HEK293T (cell line): ENCODE results near the gene TLNRD1.

Experiments used
- CTCF ChIA-PET: fragments of 350-600 bp; formaldehyde crosslinking; extraction: SDS; loops from one replicate; lab custom pipeline; 2021; ENCODE audit warnings: antibody characterized with exemption, inconsistent platforms; lab: Yijun Ruan, JAX
- POLR2A ChIA-PET: fragments of 350-600 bp; formaldehyde crosslinking; extraction: SDS; loops from one replicate; lab custom pipeline; 2020; ENCODE audit warnings: antibody characterized with exemption, inconsistent platforms; lab: Yijun Ruan, JAX
- DNase-seq: peaks from one replicate; pipeline ENCODE4 v3.0.0; 2012; ENCODE audit warnings: mixed read lengths; ENCODE audit errors: extremely low spot score
- ARNT ChIP-seq: fragments of 450-650 bp; IDR thresholded peaks from 2 replicates; pipeline ENCODE4 v1.6.1; 2017; ENCODE audit warnings: mild to moderate bottlenecking
- BHLHE40 ChIP-seq: fragments of 450-650 bp; IDR thresholded peaks from 2 replicates; pipeline ENCODE4 v1.6.1; 2016; ENCODE audit warnings: mild to moderate bottlenecking, moderate library complexity, borderline replicate concordance
- CTBP1 ChIP-seq: fragments of 450-650 bp; IDR thresholded peaks from 2 replicates; pipeline ENCODE4 v1.6.1; 2016; ENCODE audit warnings: borderline replicate concordance
- ELF4 ChIP-seq: fragments of 450-650 bp; IDR thresholded peaks from 2 replicates; pipeline ENCODE4 v1.6.1; 2017; ENCODE audit warnings: antibody characterized with exemption
- FOXA1 ChIP-seq: fragments of 450-650 bp; IDR thresholded peaks from 2 replicates; pipeline ENCODE4 v1.6.1; 2016; ENCODE audit warnings: mild to moderate bottlenecking
- FOXK2 ChIP-seq: fragments of 450-650 bp; IDR thresholded peaks from 2 replicates; pipeline ENCODE4 v1.6.1; 2016; ENCODE audit warnings: mild to moderate bottlenecking
- FOXM1 ChIP-seq: fragments of 450-650 bp; IDR thresholded peaks from 2 replicates; pipeline ENCODE4 v1.6.1; 2017; ENCODE audit warnings: mild to moderate bottlenecking, borderline replicate concordance
- HDGF ChIP-seq: fragments of 450-650 bp; IDR thresholded peaks from 2 replicates; pipeline ENCODE4 v1.6.1; 2017; ENCODE audit warnings: antibody characterized with exemption, borderline replicate concordance
- L3MBTL2 ChIP-seq: fragments of 450-650 bp; conservative IDR thresholded peaks from 2 replicates; pipeline ENCODE4 v1.6.1; 2016; ENCODE audit warnings: mild to moderate bottlenecking
- LEF1 ChIP-seq: fragments of 450-650 bp; IDR thresholded peaks from 2 replicates; pipeline ENCODE4 v1.6.1; 2017; ENCODE audit warnings: mild to moderate bottlenecking, borderline replicate concordance
- NFRKB ChIP-seq: fragments of 450-650 bp; IDR thresholded peaks from 2 replicates; pipeline ENCODE4 v1.6.1; 2016; ENCODE audit warnings: mild to moderate bottlenecking, moderate library complexity
- PKNOX1 ChIP-seq: fragments of 450-650 bp; IDR thresholded peaks from 2 replicates; pipeline ENCODE4 v1.6.1; 2016
- SP1 ChIP-seq: fragments of 450-650 bp; IDR thresholded peaks from 2 replicates; pipeline ENCODE4 v1.6.1; 2017
- SUZ12 ChIP-seq: fragments of 450-650 bp; IDR thresholded peaks from 2 replicates; pipeline ENCODE4 v1.6.1; 2016; ENCODE audit warnings: mild to moderate bottlenecking
- TARDBP ChIP-seq: fragments of 450-650 bp; IDR thresholded peaks from 2 replicates; pipeline ENCODE4 v1.6.1; 2016
- ZNF384 ChIP-seq: fragments of 450-650 bp; IDR thresholded peaks from 2 replicates; pipeline ENCODE4 v1.6.1; 2016

Gene TLNRD1

GRCh38 chr15:81011593-81011992 is 10.9 kb downstream of the TLNRD1 start:
- ChIA-PET CTCF (no interaction called here), POLR2A (no interaction called here)
- no peak for DNase-seq
- TF ChIP-seq L3MBTL2 (no peak), NFRKB (no peak), TARDBP (no peak), ARNT (no peak), PKNOX1 (no peak), FOXM1 (no peak), FOXA1 (no peak), SUZ12 (no peak), BHLHE40 (no peak), FOXK2 (no peak), HDGF (no peak), ZNF384 (no peak), CTBP1 (no peak), SP1 (no peak), ELF4 (no peak)

- ChIA-PET POLR2A (interaction anchor here (1.0 to 1.1 kb wide), 2 partner anchors 11 to 25 kb away, joined by 3 to 6 read pairs; partner anchors contain the start of gene TLNRD1), CTCF (no interaction called here)
- no peak for TF ChIP-seq PKNOX1
- TF ChIP-seq BHLHE40, result no peak
- no peak for TF ChIP-seq HDGF
- TF ChIP-seq ELF4, result no peak
- TF ChIP-seq L3MBTL2, result no peak
- no peak for TF ChIP-seq TARDBP
- no peak for TF ChIP-seq SUZ12
- TF ChIP-seq NFRKB, result no peak
- no peak for DNase-seq
Observed at GRCh38 chr15:81012588-81012987, 11.9 kb downstream of the TLNRD1 start.

- no peak for DNase-seq
- ChIA-PET CTCF (no interaction called here), POLR2A (interaction anchor here (1.0 to 1.1 kb wide), 2 partner anchors 12 to 26 kb away, joined by 3 to 6 read pairs; partner anchors contain the start of gene TLNRD1)
- TF ChIP-seq FOXM1, result no peak
- no peak for TF ChIP-seq L3MBTL2
- no peak for TF ChIP-seq HDGF
- no peak for TF ChIP-seq SUZ12
- TF ChIP-seq CTBP1, result no peak
- no peak for TF ChIP-seq BHLHE40
- no peak for TF ChIP-seq LEF1
- no peak for TF ChIP-seq ARNT
- no peak for TF ChIP-seq TARDBP
Observed at GRCh38 chr15:81013396-81013929, 12.7 kb downstream of the TLNRD1 start.

GRCh38 chr15:81014446-81015093 is 13.8 kb downstream of the TLNRD1 start:
- POLR2A ChIA-PET, result no interaction called here
- DNase-seq, result no peak
- TF ChIP-seq FOXM1 (no peak), ZNF384 (no peak), ELF4 (no peak), ARNT (no peak), PKNOX1 (no peak), FOXK2 (no peak), SP1 (no peak), CTBP1 (no peak), BHLHE40 (no peak), L3MBTL2 (no peak), TARDBP (no peak), NFRKB (no peak), SUZ12 (no peak), LEF1 (no peak), HDGF (no peak), FOXA1 (no peak)
- CTCF ChIA-PET, result no interaction called here

GRCh38 chr15:81015621-81016488 is 15.1 kb downstream of the TLNRD1 start:
- POLR2A ChIA-PET, result no interaction called here
- CTCF ChIA-PET, result no interaction called here

More at GRCh38 chr15:81015621-81016488, 15.1 kb downstream of the TLNRD1 start:
- TF ChIP-seq TARDBP (no peak), ZNF384 (no peak), FOXM1 (no peak), FOXA1 (no peak), NFRKB (no peak), BHLHE40 (no peak), ELF4 (no peak), SUZ12 (no peak), SP1 (no peak), HDGF (no peak), ARNT (no peak), LEF1 (no peak)
- no peak for DNase-seq
